OCI-LY7 (cell line): ENCODE results near the gene ATP9A.

Source experiments
- EZH2phosphoT487 ChIP-seq: fragments of 200-600 bp; sonication (generic); IDR thresholded peaks from 2 replicates; pipeline ENCODE4 v1.6.1; 2018; ENCODE audit warnings: low read depth, borderline replicate concordance, mild to moderate bottlenecking, mixed run types, antibody characterized with exemption, low read length, moderate library complexity, mixed read lengths
- TF ChIP-seq, protein P1 (sequence below): fragments of 200-600 bp; sonication (generic); conservative IDR thresholded peaks from 2 replicates; pipeline ENCODE4 v1.5.1; 2014; ENCODE audit warnings: mild to moderate bottlenecking, antibody characterized with exemption, low read length, moderate library complexity, mixed read lengths

- TF ChIP-seq, protein P1, sequence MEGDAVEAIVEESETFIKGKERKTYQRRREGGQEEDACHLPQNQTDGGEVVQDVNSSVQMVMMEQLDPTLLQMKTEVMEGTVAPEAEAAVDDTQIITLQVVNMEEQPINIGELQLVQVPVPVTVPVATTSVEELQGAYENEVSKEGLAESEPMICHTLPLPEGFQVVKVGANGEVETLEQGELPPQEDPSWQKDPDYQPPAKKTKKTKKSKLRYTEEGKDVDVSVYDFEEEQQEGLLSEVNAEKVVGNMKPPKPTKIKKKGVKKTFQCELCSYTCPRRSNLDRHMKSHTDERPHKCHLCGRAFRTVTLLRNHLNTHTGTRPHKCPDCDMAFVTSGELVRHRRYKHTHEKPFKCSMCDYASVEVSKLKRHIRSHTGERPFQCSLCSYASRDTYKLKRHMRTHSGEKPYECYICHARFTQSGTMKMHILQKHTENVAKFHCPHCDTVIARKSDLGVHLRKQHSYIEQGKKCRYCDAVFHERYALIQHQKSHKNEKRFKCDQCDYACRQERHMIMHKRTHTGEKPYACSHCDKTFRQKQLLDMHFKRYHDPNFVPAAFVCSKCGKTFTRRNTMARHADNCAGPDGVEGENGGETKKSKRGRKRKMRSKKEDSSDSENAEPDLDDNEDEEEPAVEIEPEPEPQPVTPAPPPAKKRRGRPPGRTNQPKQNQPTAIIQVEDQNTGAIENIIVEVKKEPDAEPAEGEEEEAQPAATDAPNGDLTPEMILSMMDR, result no peak
- no peak for TF ChIP-seq EZH2phosphoT487
Measured at GRCh38 chr20:51610111-51610510, 158.1 kb downstream of the ATP9A start.
